Stimulated activated CD8-positive, alpha-beta memory T cell treated with anti-CD3 and anti-CD28 coated beads, Interleukin-2, amount 100 ng/mL, for 48 hours (primary cell): Measurements from ENCODE around the gene PPP4R2.
"Not testable (repeated sequence)": the region's sequence is repeated elsewhere in the genome, so short reads cannot be mapped to it uniquely, and the experiment has no call there.

Experiments
- DNase-seq, 2 donors: peaks; one replicate each; pipeline ENCODE4 v3.0.0-alpha.2; 2020; ENCODE audit warnings: low read depth in 2 of 2

The PPP4R2 gene

DNA sequence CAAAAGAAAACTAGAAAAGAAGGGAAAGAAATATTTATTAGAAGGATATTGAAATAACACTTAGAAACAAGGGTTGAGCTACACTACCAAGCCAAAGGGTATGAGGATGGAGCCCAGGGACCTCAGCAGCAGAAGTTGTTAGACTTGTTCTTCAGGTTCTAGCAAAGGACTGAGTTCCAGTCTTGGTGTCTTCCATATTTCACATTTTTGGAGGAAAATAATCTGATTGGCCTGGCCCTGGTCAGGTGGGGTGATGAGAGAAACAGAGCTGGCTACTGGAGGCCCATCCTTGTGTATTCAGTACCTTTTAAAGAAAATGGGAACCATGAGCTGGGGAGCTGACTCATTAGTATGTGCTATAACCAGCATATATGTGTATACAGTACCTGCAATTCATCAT lies 28.2 kb downstream of the PPP4R2 start:
- DNase-seq, result no peak

- no peak for DNase-seq
Observed at GRCh38 chr3:73026111-73026759, 29.6 kb downstream of the PPP4R2 start.

DNA sequence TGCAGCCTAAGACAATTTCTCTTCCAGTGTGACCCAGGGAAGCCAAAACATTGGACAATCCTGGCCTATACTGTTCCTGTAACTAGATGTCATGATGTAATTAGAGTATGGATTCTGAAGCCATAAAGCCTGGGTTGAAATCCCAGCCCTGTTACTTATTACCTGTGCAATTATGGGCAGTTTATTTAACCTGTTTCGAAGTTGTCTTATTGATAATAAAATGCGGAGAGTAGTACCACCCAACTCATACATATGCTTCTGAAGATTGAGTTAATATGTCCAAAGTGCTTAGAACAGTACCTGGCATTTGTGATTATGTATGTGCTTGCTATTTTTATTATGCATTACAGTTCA lies 30.1 kb downstream of the PPP4R2 start:
- no peak for DNase-seq

DNA sequence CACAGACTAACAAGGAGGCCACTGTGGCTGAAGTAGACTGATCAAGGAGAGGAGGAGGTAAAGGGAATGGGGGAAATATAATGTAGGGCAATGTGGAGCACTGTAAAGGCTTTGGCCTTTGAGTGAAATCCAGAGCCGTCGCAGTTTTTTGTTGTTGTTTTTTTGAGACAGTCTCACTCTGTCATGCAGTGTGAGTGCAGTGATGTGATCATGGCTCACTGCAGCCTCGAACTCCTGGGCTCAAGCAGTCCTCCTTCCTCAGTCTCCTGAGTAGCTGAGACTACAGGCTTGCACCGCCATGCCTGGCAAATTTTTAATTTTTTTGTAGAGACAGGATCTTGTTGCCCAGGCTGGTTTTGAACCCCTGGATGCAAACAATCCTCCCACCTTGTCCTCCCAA lies 32.2 kb downstream of the PPP4R2 start:
- DNase-seq, result no peak

- DNase-seq, result no peak
Observed at GRCh38 chr3:73029321-73029796, 32.7 kb downstream of the PPP4R2 start.

DNA sequence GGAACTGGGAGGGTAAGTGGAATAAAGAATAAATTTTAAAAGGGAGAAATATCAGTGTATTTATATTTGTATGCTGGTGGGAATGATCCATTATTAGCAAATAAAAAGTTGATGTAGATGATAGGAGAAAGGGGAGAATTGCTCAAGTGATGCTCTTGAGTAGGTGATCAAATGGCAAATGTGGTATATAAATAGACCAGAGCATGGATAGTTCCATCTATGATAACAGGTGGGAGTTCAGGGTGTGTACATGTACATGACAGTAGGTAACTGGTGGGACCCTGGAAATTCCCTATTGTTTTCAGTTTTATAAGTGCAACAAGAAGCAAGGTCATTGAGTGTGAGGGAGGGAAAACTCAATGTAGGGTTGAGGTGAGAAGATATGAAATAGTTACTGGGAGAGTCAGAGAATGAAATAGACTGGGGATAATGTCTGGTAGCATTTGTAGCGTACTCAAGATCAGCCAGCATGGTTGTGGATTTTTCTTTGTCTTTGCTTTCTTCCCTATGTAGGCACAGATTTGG lies 33.5 kb downstream of the PPP4R2 start:
- DNase-seq, result no peak

DNA sequence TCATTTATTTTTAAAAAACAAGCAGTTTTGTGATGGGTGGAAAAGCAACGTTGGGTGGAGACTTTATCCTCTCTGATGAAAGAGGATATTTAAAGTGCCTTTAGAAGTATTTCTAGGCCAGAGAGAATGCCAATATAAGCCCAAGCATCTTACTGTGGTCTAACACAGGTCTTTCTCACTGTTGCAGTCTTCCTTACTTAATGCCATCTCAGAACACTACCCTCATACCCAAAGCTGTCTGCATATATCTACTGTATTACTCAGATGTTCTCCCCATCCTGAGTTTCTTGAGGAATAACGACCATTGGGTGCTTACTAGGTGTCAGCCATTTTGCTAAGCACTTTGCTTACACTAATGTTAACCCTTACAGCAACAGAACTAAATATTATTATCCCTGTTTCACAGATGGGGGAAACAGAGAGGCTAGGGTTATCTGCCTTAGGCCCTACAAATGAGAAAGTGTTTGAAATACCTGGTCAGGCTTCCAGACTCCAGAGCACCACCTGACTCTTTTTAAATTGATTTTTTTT lies 35.0 kb downstream of the PPP4R2 start:
- no peak for DNase-seq

GRCh38 chr3:73036694-73037591 lies 40.3 kb downstream of the PPP4R2 start:
- no peak for DNase-seq

DNA sequence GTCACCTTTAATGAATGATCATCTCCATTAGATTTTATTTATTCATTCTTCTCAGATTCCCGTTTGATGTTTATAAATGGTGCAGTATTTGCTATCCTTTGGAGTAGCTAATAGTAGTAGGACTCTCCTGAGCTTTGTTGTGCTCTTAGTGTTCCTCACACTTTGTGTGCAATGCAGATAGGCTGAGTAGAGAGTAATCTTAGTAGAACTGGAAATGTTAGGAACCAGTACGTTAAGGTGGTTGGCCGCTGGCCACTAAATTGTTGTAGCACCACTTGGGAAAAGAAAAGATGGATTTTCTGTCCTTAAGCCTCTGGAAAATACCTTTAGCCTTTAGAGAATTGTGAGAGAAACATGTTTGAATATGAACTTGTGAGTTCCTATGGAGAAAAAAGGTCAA lies 44.9 kb downstream of the PPP4R2 start:
- no peak for DNase-seq

GRCh38 chr3:73043414-73043813 lies 46.8 kb downstream of the PPP4R2 start:
- DNase-seq, result no peak

DNA sequence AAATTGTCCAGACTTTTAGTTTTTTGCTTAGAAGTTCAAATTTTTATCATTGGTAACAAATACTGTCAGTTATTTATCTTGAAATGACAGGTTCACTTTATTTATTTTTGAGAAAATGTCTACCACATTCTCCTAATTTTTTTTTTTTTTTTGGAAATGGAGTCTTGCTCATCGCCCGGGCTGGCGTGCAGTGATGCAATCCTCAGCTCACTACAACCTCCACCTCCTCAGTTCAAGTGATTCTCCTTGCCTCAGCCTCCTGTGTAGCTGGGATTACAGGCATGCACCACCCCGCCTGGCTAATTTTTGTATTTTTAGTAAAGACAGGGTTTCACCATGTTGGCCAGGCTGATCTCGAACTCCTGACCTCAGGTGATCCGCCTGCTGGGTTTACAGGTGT lies 48.8 kb downstream of the PPP4R2 start:
- DNase-seq, result no peak

- DNase-seq, result no peak
Observed at GRCh38 chr3:73046195-73046594, 49.6 kb downstream of the PPP4R2 start.

- DNase-seq, result no peak
Observed at GRCh38 chr3:73049319-73049718, 52.7 kb downstream of the PPP4R2 start.

DNA sequence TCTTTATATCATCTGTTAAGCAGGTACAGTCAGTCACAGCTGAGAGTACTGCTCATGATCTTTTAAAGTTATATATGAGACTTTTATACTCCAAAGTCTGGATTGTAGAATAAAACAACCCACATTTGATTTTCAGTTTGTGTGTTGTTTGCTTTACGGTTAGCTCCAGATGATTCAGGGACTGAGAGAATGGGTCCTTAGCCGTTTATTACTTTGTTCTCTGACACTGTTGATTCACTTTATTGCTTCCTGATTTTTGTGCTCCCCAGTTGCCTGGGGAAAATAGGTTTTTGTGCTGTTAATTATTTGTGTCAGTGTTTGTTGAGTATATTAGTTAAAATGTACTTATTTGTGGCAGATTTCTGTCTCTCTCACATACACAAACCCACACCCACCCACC lies 56.2 kb downstream of the PPP4R2 start:
- no peak for DNase-seq

DNA sequence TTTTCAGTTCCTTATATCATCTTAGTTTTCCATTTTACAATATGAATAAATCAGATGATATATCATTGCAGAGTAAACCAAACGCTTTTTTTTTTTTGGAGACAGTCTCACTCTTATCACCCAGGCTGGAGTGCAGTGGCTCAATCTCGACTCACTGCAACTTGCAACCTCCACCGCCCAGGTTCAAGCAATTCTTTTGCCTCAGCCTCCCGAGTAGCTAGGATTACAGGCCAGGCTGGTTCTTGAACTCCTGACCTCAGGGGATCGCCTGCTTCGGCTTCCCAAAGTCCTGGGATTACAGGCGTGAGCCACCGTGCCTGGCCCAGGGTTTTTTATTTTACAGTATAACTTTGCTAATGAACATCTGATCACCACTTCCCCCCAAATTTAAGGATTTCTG lies 59.0 kb downstream of the PPP4R2 start:
- no peak for DNase-seq

DNA sequence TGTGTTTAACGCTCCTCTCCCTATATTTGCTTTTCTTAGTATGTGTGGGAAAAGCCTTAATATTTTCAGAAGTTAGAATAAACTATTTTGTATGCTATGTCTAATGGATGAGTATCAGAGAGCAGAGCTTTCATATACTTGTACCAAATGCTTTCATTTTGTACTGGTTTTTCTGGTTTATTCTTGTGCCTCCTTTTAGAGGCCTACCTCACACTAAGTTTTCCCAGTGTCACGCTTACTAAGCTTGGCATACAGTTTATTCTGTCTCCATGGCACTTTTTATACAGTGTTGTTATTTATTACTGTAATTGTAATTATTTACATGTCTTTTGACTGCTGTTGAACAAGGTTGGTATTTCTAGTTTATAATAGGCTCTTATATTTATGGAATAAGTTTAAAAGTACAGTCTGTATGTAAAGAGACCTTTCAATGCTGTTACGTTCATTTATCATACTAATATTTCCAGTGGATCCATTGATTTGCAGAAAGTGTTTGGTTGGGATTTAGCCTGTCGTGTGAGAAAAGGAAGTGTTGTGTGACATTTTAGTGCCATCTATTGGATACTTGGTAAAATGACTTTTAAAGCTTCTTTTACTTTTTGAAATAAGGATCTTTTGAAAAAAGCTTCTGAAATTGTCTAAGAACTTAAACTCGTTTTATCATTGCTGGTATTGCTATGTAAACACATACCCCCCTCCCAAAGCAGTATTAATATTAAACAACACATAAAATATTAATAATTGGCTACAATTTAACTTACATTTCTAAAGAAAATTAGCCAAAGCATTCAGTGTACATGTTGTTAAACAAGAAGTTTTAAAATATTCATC lies 59.6 kb downstream of the PPP4R2 start:
- no peak for DNase-seq

- DNase-seq, result no peak
Observed at GRCh38 chr3:73056845-73057150, 60.2 kb downstream of the PPP4R2 start.

GRCh38 chr3:73060302-73060723 lies 63.7 kb downstream of the PPP4R2 start:
- no peak for DNase-seq

DNA sequence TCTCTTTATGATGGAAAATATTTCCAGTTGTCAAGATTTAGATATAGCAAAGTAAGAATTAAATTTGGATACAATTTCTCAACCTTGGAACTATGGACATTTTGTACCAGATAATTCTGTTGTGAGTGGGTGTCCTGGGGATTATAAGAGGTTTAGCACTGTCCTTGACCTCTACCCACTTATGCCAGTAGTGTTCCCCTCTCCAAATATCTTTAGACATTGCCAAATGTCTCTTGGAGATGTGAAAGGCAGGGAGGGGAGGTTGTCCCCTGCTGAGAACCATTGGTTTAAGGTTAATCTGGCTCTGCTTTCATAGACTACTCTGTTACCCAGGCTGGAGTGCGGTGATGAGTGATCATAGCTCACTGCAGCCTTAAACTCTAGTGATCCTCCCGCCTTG lies 64.8 kb downstream of the PPP4R2 start, which contains the start of gene EBLN2:
Gene EBLN2, plus strand, starts transcription at position 244 of the 400 bp plus-strand sequence. CDS start 423 bp downstream, outside the sequence.
- no peak for DNase-seq

DNA sequence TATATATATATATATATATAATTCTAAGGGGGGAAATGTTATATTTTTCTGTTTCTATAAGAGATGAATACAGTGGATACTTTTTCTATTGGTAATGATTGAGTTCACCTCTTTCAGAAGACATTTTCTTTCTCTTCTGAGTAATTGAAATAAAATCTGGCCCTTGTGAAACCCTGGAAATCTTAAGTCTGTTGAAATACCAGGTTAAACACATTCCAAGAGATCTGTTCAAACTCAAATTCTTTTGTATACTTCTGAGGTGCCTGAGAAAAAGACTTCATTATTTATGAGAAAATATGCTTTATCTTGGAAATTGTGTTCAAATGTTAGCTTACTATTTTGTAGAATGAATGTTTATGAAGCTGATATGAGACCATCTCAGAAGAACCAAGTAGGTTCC lies 69.6 kb downstream of the PPP4R2 start:
- DNase-seq, result not testable (repeated sequence)

DNA sequence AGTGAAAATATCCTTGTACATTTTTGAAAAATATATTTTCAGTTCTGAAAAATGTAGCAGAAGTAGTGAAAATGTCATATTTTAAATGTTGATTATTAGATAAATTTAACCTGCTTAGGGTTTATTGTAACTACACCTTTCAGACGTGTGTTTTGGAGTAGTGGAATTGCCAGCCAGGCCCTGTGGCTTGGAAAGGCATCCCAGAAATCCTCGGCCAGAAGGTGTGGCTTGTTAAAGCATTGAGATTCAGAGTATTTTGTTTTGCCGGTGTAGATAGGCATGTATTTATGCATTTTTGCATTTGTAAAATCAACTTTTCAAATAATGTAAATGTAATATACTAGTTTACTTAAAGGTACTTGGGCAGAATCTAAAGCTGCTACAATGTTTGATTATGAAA lies 71.8 kb downstream of the PPP4R2 start:
- DNase-seq, result no peak

- no peak for DNase-seq
Observed at GRCh38 chr3:73069187-73069586, 72.6 kb downstream of the PPP4R2 start.
